Liver (tissue), 9 donors: Measurements from ENCODE around the gene XYLT1. TPM values are rescaled to one million over a fixed set of nuclear protein-coding genes. Genes with fewer than 3 reads are reported as not detected.

ENCODE experiments used
- DNase-seq: peaks from one replicate; pipeline ENCODE4 v3.0.0-alpha.2; 2017; ENCODE audit warnings: low spot score
- H3K27ac ChIP-seq, 2 donors: one replicate each; pipeline ENCODE4 v1.7.0; 2013; ENCODE audit warnings: inconsistent platforms in 2 of 2, low read length in 2 of 2, control low read depth in 1 of 2, low read depth in 1 of 2, mild to moderate bottlenecking in 1 of 2
- H3K27me3 ChIP-seq, 4 donors: one replicate each; pipeline versions ENCODE4 v1.6.1 to v1.7.0; 2013; ENCODE audit warnings: low read length in 3 of 4, inconsistent platforms in 1 of 4, mild to moderate bottlenecking in 1 of 4, moderate library complexity in 1 of 4; ENCODE audit not compliant: control insufficient read depth in 4 of 4, insufficient read depth in 4 of 4
- H3K36me3 ChIP-seq, 4 donors: one replicate each; pipeline versions ENCODE4 v1.6.1 to v1.7.0; 2013; ENCODE audit warnings: low read length in 3 of 4, mild to moderate bottlenecking in 3 of 4, low read depth in 1 of 4, moderate library complexity in 1 of 4; ENCODE audit not compliant: control insufficient read depth in 4 of 4, insufficient read depth in 3 of 4
- H3K4me1 ChIP-seq, 4 donors: one replicate each; pipeline versions ENCODE4 v1.6.1 to v1.7.0; 2013; ENCODE audit warnings: low read length in 3 of 4, mild to moderate bottlenecking in 3 of 4, moderate library complexity in 1 of 4; ENCODE audit not compliant: control insufficient read depth in 4 of 4, insufficient read depth in 4 of 4
- H3K4me3 ChIP-seq, 3 donors: one replicate each; pipeline versions ENCODE4 v1.6.1 to v1.7.0; 2013; ENCODE audit warnings: low read length in 3 of 3, control low read depth in 1 of 3, low read depth in 1 of 3, mild to moderate bottlenecking in 1 of 3
- H3K9ac ChIP-seq, 2 donors: one replicate each; pipeline ENCODE4 v1.7.0; 2013; ENCODE audit warnings: low read length in 2 of 2, mild to moderate bottlenecking in 2 of 2, moderate library complexity in 2 of 2, control low read depth in 1 of 2, low read depth in 1 of 2
- H3K9me3 ChIP-seq, 4 donors: one replicate each; pipeline versions ENCODE4 v1.6.1 to v1.7.0; 2013; ENCODE audit warnings: low read length in 3 of 4; ENCODE audit not compliant: control insufficient read depth in 4 of 4
- ATF3 ChIP-seq: IDR thresholded peaks from 2 replicates; pipeline ENCODE4 v1.6.1; 2016; ENCODE audit warnings: antibody characterized with exemption
- CTCF ChIP-seq: fragments of 150-350 bp; IDR thresholded peaks from 2 replicates; pipeline ENCODE4 v1.5.1; 2017; ENCODE audit warnings: improper control_type of control experiment, low read depth, low read length; ENCODE audit not compliant: missing input control
- EGR1 ChIP-seq, 2 donors: IDR thresholded peaks; 2 replicates each; pipeline ENCODE4 v1.6.1; 2016 to 2018; ENCODE audit warnings: antibody characterized with exemption in 2 of 2, low read depth in 2 of 2
- FOXA1 ChIP-seq: IDR thresholded peaks from 2 replicates; pipeline ENCODE4 v1.6.1; 2016; ENCODE audit warnings: antibody characterized with exemption
- FOXA2 ChIP-seq: IDR thresholded peaks from 2 replicates; pipeline ENCODE4 v1.6.1; 2016; ENCODE audit warnings: antibody characterized with exemption
- GABPA ChIP-seq, 2 donors: IDR thresholded peaks in 1 of 2; conservative IDR thresholded peaks in 1 of 2; 2 replicates each; pipeline ENCODE4 v1.6.1; 2016; ENCODE audit warnings: antibody characterized with exemption in 2 of 2, mild to moderate bottlenecking in 1 of 2, moderate library complexity in 1 of 2
- HNF4A ChIP-seq, 2 donors: conservative IDR thresholded peaks; 2 replicates each; pipeline ENCODE4 v1.6.1; 2016; ENCODE audit warnings: antibody characterized with exemption in 2 of 2, mild to moderate bottlenecking in 2 of 2
- MAX ChIP-seq: IDR thresholded peaks from 2 replicates; pipeline ENCODE4 v1.6.1; 2016; ENCODE audit warnings: antibody characterized with exemption
- NR2F2 ChIP-seq: IDR thresholded peaks from 2 replicates; pipeline ENCODE4 v1.6.1; 2016; ENCODE audit warnings: antibody characterized with exemption
- REST ChIP-seq: IDR thresholded peaks from 2 replicates; pipeline ENCODE4 v1.6.1; 2016; ENCODE audit warnings: antibody characterized with exemption, mild to moderate bottlenecking
- SP1 ChIP-seq: IDR thresholded peaks from 2 replicates; pipeline ENCODE4 v1.6.1; 2018; ENCODE audit warnings: antibody characterized with exemption, mild to moderate bottlenecking
- TAF1 ChIP-seq: conservative IDR thresholded peaks from 2 replicates; pipeline ENCODE4 v1.6.1; 2016; ENCODE audit warnings: antibody characterized with exemption, mild to moderate bottlenecking
- YY1 ChIP-seq: IDR thresholded peaks from 2 replicates; pipeline ENCODE4 v1.6.1; 2016; ENCODE audit warnings: antibody characterized with exemption, mild to moderate bottlenecking
- ZBTB33 ChIP-seq: IDR thresholded peaks from 2 replicates; pipeline ENCODE4 v1.6.1; 2016; ENCODE audit warnings: antibody characterized with exemption
- WGBS: extraction: QIAGEN DNeasy Blood & Tissue Kit; methylation state at CpG from one replicate; pipeline ENCODE4 v1.1.7; 2013; 5-methylcytosine and 5-hydroxymethylcytosine counted together
- polyA plus RNA-seq, 2 donors: library from polyadenylated mRNA; stranded (reverse) in 1 of 2; unstranded in 1 of 2; fragments of 200-250 nt in 1 of 2; fragments of >200 nt in 1 of 2; fragmentation: Nextera tagmentation in 1 of 2; extraction: Ambion mirVana in 1 of 2; gene quantifications; one replicate each; pipeline versions ENCODE4 v1.2.1 to v1.2.3, GENCODE V29; 2013 to 2015
- total RNA-seq, 2 donors: library from RNA; depleted of rRNA; stranded (reverse); fragments of >200 nt; gene quantifications; one replicate each; pipeline ENCODE4 v1.2.3, GENCODE V29; 2014
- donor health status: healthy.
- donor health status: healthy.
- donor health status: healthy.
- donor health status: healthy.
- donor health status: healthy.

XYLT1 gene
- total and polyA plus RNA-seq, 4 donors = 0.25 to 2.3 (median 0.53) TPM

- 85% methylated on average over 3 of the region's 3 CpGs for WGBS
- no peak for DNase-seq
- no peak overlapping the region for H3K27ac ChIP-seq
These were observed 161.2 kb downstream of the XYLT1 start for GRCh38 chr16:17309510-17309909.

GRCh38 chr16:17308186-17308585 is 162.6 kb downstream of the XYLT1 start:
- Histone ChIP-seq H3K9ac (no peak overlapping the region), H3K36me3 (no peaks in the 10 kb centered on the region), H3K27me3 (no peaks in the 10 kb centered on the region), H3K27ac (no peak overlapping the region), H3K4me1 (no peaks in the 10 kb centered on the region), H3K9me3 (no peaks in the 10 kb centered on the region), H3K4me3 (no peak overlapping the region)
- no peak for DNase-seq
- 93% methylated on average over 2 of the region's 2 CpGs for WGBS
- TF ChIP-seq REST = no peak
- TF ChIP-seq ZBTB33 = no peak
- TF ChIP-seq FOXA2 = no peak
- no peak for TF ChIP-seq ATF3
- TF ChIP-seq SP1 = no peak

More at GRCh38 chr16:17309510-17309909, 161.2 kb downstream of the XYLT1 start:
- H3K4me1 ChIP-seq = no peaks in the 10 kb centered on the region
- H3K9ac ChIP-seq = no peak overlapping the region
- TF ChIP-seq YY1 (no peak), CTCF (no peak), HNF4A (conservative IDR thresholded peaks at IDR 0.05) (no peak), EGR1 (IDR thresholded peaks at IDR 0.05; ENCODE audit: low read depth in 2 of 2) (no peak), SP1 (no peak), GABPA (IDR thresholded peaks at IDR 0.05 in 1 of 2, conservative IDR thresholded peaks at IDR 0.05 in 1 of 2) (no peak), REST (no peak), MAX (no peak), TAF1 (no peak), FOXA2 (no peak), ATF3 (no peak), NR2F2 (no peak), FOXA1 (no peak)
- H3K4me3 ChIP-seq = no peak overlapping the region
- no peaks in the 10 kb centered on the region for H3K36me3 ChIP-seq
- H3K9me3 ChIP-seq = no peaks in the 10 kb centered on the region
- no peaks in the 10 kb centered on the region for H3K27me3 ChIP-seq
